ENCODE data around the gene LAPTM5. TPM values are rescaled to one million over a fixed set of nuclear protein-coding genes. Genes with fewer than 3 reads are reported as not detected.

Gene LAPTM5
- not detected in 2 replicates for total RNA-seq

GRCh38 chr1:30757352-30758120 lies at the start of gene LAPTM5:
Gene LAPTM5, minus strand, starts transcription at chr1:30757774. Its CDS starts 29 bp downstream, at chr1:30757745.

DNA sequence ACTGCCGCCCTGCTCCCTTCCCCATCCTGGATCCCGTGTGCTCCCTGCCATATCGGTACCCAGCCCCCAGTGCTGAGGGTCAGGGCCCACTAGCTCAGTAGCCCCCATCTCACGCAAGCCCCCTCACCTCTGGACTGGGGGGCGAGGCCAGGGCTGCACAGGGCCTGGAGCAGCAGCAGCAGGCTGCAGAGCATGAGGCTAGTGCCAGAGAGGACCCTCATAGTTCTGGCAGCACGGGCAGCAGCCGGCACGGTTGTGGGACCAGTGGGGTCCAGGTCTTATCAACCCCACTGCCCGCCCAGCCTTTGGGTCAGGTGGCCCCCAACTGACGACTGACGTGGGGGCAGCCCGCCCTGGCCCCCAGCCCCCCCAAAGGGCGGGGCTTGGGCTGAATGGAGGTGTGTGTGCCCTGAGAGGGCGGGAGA lies 34.2 kb downstream of the LAPTM5 start, which contains the start of gene MATN1:
Gene MATN1, minus strand, starts transcription at position 255 of the 425 bp plus-strand sequence. Its CDS starts 34 bp downstream, at position 221.

Other genes starting within 250 kb of the LAPTM5 start
- 0.33 TPM in 1 of 2 replicates, not detected in the other for gene MATN1, start 34.2 kb downstream of the LAPTM5 start, total RNA-seq
- 15.6 and 38.9 TPM in 2 replicates for gene SDC3, start 151.0 kb upstream of the LAPTM5 start, total RNA-seq